ENCODE measurements around the gene HMX2. TPM values are rescaled to one million over a fixed set of nuclear protein-coding genes. Genes with fewer than 3 reads are reported as not detected.

Gene HMX2
- total RNA-seq, 2 experiments from 2014 or later: 0.62 to 0.99 TPM

DNA sequence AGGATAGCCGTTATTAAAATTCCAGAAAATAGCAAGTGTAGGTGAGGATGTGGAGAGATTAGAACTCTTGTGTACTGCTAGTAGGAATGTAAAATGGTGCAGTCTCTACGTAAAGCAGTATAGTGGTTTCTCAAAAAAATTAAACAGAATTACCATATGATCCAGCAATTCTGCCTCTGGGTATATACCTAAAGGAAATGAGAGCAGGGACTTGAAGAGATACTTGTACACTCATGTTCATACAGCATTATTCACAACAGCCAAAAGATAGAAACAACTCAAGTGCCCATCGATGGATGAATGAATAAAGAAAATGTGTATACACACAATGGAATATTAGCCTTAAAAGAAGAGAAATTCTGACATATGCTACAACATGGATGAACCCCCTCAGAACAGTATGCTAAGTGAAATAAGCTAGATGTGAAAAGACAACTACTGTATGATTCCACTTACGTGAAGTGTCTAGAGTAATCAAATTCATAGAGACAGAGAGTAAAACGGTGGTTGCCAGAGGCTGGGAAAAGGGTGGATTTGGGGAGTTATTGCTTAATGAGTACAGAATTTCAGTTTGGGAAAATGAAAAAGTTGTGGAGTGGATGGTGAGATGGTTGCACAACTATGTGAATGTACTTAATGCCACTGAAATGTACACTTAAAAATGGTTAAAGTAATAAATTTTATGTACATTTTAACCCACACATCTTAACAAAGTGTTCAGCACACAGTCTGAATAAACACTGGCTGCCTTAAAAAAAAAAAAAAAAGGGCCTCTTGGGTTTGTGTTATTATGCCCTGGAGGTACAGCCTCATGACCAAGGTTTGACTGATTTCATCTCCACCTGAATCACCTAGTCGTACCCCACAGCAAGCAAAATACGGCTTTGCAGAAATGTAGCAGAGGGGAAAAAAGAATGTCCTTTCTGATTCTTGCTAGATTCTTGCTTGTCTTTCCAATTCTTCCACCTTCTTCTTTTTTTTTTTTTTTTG lies 32.5 kb downstream of the HMX2 start:
- Mint-ChIP-seq H3K9me3 (peaks cover 19% of the 10 kb centered on the region), H3K36me3 (ENCODE audit: low read depth) (peaks cover 56% of the 10 kb centered on the region), H3K4me1 (ENCODE audit: low read depth) (no peaks in the 10 kb centered on the region), H3K4me3 (no peak overlapping the region), H3K27me3 (ENCODE audit: low read depth) (no peaks in the 10 kb centered on the region), H3K27ac (no peak overlapping the region)
- no peak for DNase-seq
- CTCF ChIA-PET: no interaction called here
- intact Hi-C loops (cut with micrococcal nuclease): no loop called here

DNA sequence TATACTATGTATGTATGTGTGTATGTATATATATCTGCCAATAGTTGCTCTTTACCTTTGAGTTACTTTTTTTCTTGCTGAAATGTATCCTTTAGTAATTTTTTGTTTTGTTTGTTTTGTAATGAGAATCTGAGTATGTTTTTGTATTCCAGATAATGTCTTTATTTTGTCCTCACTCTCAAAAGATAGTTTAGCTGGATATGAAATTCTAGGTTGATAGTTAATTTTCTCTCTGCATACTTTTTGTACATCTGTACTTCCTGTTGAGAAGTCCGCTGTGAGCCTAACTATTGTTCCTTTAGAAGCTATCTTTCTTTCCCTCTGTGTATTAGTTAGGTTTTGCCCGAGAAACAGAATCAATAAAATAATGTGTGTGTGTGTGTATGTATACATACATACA lies 35.8 kb downstream of the HMX2 start:
- H3K4me1 Mint-ChIP-seq (ENCODE audit: low read depth): no peaks in the 10 kb centered on the region
- DNase-seq: no peak
- peaks cover 21% of the 10 kb centered on the region for H3K9me3 Mint-ChIP-seq
- H3K4me3 Mint-ChIP-seq: no peak overlapping the region
- CTCF ChIA-PET: interaction anchor here (0.7 kb wide), 1 partner anchor 1320 kb away, joined by 3 read pairs; no protein-coding TSS in a partner anchor
- no peaks in the 10 kb centered on the region for H3K27me3 Mint-ChIP-seq (ENCODE audit: low read depth)
- intact Hi-C loops (cut with micrococcal nuclease): no loop called here
- H3K36me3 Mint-ChIP-seq (ENCODE audit: low read depth): peaks cover 54% of the 10 kb centered on the region
- no peak overlapping the region for H3K27ac Mint-ChIP-seq

DNA sequence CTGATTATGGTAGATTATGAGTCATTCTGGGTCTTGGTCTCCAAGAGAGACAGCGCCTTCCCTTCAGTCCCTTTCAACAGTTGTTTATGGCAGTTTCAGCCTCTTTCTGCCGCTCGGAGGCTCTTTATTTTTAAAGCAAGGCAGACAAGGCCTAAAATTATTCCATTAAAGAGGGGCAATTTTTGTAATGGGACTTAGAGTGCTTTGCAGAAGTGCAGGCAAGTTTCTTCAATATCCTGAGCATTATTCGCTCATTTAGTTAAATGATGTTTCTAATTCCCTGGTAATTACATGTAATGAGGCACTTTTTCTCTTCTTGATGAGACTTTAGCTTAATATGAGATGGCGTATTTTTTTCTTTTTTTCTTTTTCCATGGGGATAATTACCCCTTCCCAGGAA lies 39.8 kb downstream of the HMX2 start:
- no peaks in the 10 kb centered on the region for H3K4me1 Mint-ChIP-seq (ENCODE audit: low read depth)
- CTCF ChIA-PET: no interaction called here
- no peak for DNase-seq
- H3K27ac Mint-ChIP-seq: no peak overlapping the region
- H3K27me3 Mint-ChIP-seq (ENCODE audit: low read depth): no peaks in the 10 kb centered on the region
- H3K36me3 Mint-ChIP-seq (ENCODE audit: low read depth): peaks cover 68% of the 10 kb centered on the region
- H3K4me3 Mint-ChIP-seq: no peak overlapping the region
- intact Hi-C loops (cut with micrococcal nuclease): no loop called here
- H3K9me3 Mint-ChIP-seq: peaks cover 20% of the 10 kb centered on the region

DNA sequence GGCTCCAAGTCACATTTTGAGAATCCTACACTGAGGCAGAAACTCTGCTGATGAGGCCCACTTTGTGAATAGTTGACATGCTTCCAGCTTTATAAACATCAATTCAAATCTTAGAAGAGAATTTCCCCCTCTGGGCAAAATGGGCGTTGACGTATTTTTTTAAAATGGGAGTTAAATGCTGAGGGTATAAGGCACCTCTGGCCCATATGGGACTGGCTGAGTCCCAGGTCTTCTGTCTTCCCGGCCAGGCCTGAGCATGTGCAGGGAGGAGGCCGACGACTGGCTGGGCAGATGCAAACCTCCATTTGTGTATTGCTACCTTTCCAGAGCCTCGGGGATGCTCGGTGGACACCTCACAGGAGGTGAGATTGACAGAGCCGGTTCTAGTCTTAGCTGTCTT lies 44.0 kb downstream of the HMX2 start:
- H3K27ac Mint-ChIP-seq: no peak overlapping the region
- H3K9me3 Mint-ChIP-seq: no peaks in the 10 kb centered on the region
- H3K4me1 Mint-ChIP-seq (ENCODE audit: low read depth): no peaks in the 10 kb centered on the region
- CTCF ChIA-PET: interaction anchor here (0.8 kb wide), 1 partner anchor 89 kb away, joined by 4 read pairs; no protein-coding TSS in a partner anchor
- intact Hi-C loops (cut with micrococcal nuclease): no loop called here
- no peak for DNase-seq
- no peak overlapping the region for H3K4me3 Mint-ChIP-seq
- no peaks in the 10 kb centered on the region for H3K27me3 Mint-ChIP-seq (ENCODE audit: low read depth)
- H3K36me3 Mint-ChIP-seq (ENCODE audit: low read depth): peaks cover 37% of the 10 kb centered on the region

DNA sequence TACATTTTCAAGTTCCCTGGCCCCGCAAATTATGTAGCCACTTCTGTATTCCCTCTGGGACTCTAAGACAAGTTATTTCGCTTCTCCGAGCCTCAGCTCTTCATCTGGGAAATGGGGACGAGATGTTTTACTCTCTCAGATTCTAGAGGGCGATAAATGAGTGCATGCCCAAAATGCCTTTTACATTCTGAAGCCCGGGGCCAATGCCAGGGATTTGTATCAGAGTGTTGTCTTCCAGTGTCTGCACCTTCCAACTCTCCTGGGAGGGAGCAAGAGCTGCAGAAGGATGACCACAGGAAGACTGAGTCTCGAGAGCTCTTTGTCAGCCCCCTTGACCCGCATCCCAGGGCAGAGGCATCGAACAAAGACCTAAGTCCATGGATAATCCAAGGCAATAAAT lies 46.1 kb downstream of the HMX2 start:
- H3K27me3 Mint-ChIP-seq (ENCODE audit: low read depth): no peaks in the 10 kb centered on the region
- CTCF ChIA-PET: interaction anchor here (1.1 kb wide), 1 partner anchor 12 kb away, joined by 3 read pairs; no protein-coding TSS in a partner anchor

More for the DNA sequence above, 46.1 kb downstream of the HMX2 start:
- no peak overlapping the region for H3K4me3 Mint-ChIP-seq
- H3K9me3 Mint-ChIP-seq: no peaks in the 10 kb centered on the region
- peaks cover 26% of the 10 kb centered on the region for H3K36me3 Mint-ChIP-seq (ENCODE audit: low read depth)
- H3K4me1 Mint-ChIP-seq (ENCODE audit: low read depth): no peaks in the 10 kb centered on the region
- intact Hi-C loops (cut with micrococcal nuclease): no loop called here
- no peak overlapping the region for H3K27ac Mint-ChIP-seq
- DNase-seq: no peak

Other genes starting within 250 kb of the HMX2 start
- not detected for gene FAM24A, start 237.5 kb upstream of the HMX2 start, total RNA-seq
- 1 to 10 TPM; 4.2 to 5.2 TPM for gene C10orf88, start 193.9 kb upstream of the HMX2 start, total RNA-seq
- 1 to 10 TPM; 3.9 to 4.2 TPM for gene PSTK, start 167.7 kb upstream of the HMX2 start, total RNA-seq
- 10 to 100 TPM; 15.3 to 16.2 TPM for gene IKZF5, start 139.3 kb upstream of the HMX2 start, total RNA-seq
- 10 to 100 TPM; 19.8 to 21.8 TPM for gene ACADSB, start 139.1 kb upstream of the HMX2 start, total RNA-seq
- gene HMX3, start 12.2 kb upstream of the HMX2 start, total RNA-seq: under 1 TPM in 1 of 2 experiments, not detected in 1; 0.32 TPM
- 100 to 1,000 TPM; 293 to 307 TPM for gene BUB3, start 6.3 kb downstream of the HMX2 start, total RNA-seq

All from activated naive CD4-positive, alpha-beta T cell treated with anti-CD3 and anti-CD28 coated beads for 36 hours (primary cell).